K562 (cell line): Measurements from ENCODE around the gene WASL.

ENCODE experiments used
- BACH1 ChIP-seq: fragments of 200-800 bp; sonication (Bioruptor generic); IDR thresholded peaks from 2 replicates; pipeline ENCODE4 v1.6.1; 2016; ENCODE audit warnings: missing genetic modification characterization, missing compliant biosample characterization
- CBFA2T3 ChIP-seq: fragments of 450-650 bp; IDR thresholded peaks from 2 replicates; pipeline ENCODE4 v1.6.1; 2017
- CTCF ChIP-seq, 3 experiments: IDR thresholded peaks in 2 of 3; conservative IDR thresholded peaks in 1 of 3; 2 replicates each; pipeline ENCODE4 v1.5.1; 2011 to 2012; ENCODE audit warnings: low read length in 3 of 3, mild to moderate bottlenecking in 3 of 3, control low read depth in 2 of 3, improper control_type of control experiment in 1 of 3, inconsistent platforms in 1 of 3, low read depth in 1 of 3, mixed read lengths in 1 of 3, moderate library complexity in 1 of 3; ENCODE audit not compliant: insufficient read depth in 2 of 3
- EZH2 ChIP-seq: IDR thresholded peaks from 2 replicates; pipeline ENCODE4 v1.6.1; 2012; ENCODE audit warnings: low read depth, mild to moderate bottlenecking, inconsistent platforms, low read length, borderline replicate concordance
- FIP1L1 ChIP-seq: fragments of 200-400 bp; formaldehyde crosslinking; IDR thresholded peaks from 2 replicates; pipeline ENCODE4 v1.6.1; 2018; ENCODE audit warnings: mild to moderate bottlenecking, low read depth, low read length; ENCODE audit not compliant: poor library complexity, severe bottlenecking
- GATA2 ChIP-seq: sonication (generic); formaldehyde crosslinking; IDR thresholded peaks from 2 replicates; pipeline ENCODE4 v1.4.0; 2020; ENCODE audit warnings: mild to moderate bottlenecking, missing genetic modification reagents
- MAZ ChIP-seq, 2 experiments: fragments of 450-650 bp in 1 of 2; sonication (generic) in 1 of 2; formaldehyde crosslinking; IDR thresholded peaks in 1 of 2; conservative IDR thresholded peaks in 1 of 2; 2 replicates each; pipeline versions ENCODE4 v1.4.0 to v1.5.0; 2020; ENCODE audit warnings: mild to moderate bottlenecking in 1 of 2, missing genetic modification reagents in 1 of 2
- MBD2 ChIP-seq: sonication (generic); IDR thresholded peaks from 2 replicates; pipeline ENCODE4 v1.6.1; 2016; ENCODE audit warnings: low read depth, borderline replicate concordance
- POLR2AphosphoS5 ChIP-seq: IDR thresholded peaks from 2 replicates; pipeline ENCODE4 v1.6.1; 2011; ENCODE audit warnings: mild to moderate bottlenecking, low read depth, low read length, moderate library complexity; ENCODE audit not compliant: control insufficient read depth, insufficient read depth
- TCF7 ChIP-seq: sonication (generic); IDR thresholded peaks from 2 replicates; pipeline ENCODE4 v1.6.1; 2016; ENCODE audit warnings: antibody characterized with exemption, borderline replicate concordance
- TF ChIP-seq, protein P1 (sequence below): sonication (generic); formaldehyde crosslinking; IDR thresholded peaks from 2 replicates; pipeline ENCODE4 v1.9.0; 2022; ENCODE audit warnings: mild to moderate bottlenecking, missing genetic modification reagents

DNA sequence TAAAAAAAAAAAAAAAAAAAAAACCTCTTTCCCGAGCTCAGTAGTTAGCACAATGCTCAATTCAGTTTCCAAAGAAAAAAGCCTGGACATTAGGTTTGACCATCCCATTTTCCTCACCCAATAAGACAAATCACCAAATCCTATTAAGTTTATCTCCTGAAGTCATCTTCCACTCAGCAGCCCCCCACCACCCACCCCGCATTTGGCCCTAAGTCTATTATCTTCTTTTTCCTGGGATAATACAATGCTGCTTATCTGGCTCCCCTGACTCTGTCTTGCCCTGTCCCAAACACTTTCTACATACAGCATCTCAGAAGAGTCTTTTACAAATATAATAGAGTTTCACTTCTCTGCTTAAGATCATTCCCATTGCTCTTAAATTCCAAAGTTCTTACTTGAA lies 110.9 kb downstream of the WASL start:
- TF ChIP-seq CTCF (IDR thresholded peaks at IDR 0.05 in 2 of 3, conservative IDR thresholded peaks at IDR 0.05 in 1 of 3; ENCODE audit: insufficient read depth in 2 of 3, low read depth in 1 of 3, low read length in 3 of 3) (no peak), MAZ (CRISPR knock-in tag; conservative IDR thresholded peaks at IDR 0.05 in 1 of 2, IDR thresholded peaks at IDR 0.05 in 1 of 2) (no peak), POLR2AphosphoS5 (no peak), CBFA2T3 (no peak), TCF7 (no peak), EZH2 (no peak), MBD2 (no peak), BACH1 (tag) (no peak), FIP1L1 (no peak), GATA2 (CRISPR knock-in tag) (no peak)
- TF ChIP-seq, protein P1, sequence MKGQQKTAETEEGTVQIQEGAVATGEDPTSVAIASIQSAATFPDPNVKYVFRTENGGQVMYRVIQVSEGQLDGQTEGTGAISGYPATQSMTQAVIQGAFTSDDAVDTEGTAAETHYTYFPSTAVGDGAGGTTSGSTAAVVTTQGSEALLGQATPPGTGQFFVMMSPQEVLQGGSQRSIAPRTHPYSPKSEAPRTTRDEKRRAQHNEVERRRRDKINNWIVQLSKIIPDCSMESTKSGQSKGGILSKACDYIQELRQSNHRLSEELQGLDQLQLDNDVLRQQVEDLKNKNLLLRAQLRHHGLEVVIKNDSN = no peak
